Glutamatergic neuron (in vitro differentiated cells): ENCODE data around the gene MRPL37. TPM values are rescaled to one million over a fixed set of nuclear protein-coding genes. Genes with fewer than 3 reads are reported as not detected.

Source experiments
- DNase-seq: peaks from one replicate; pipeline ENCODE4 v3.0.0; 2022
- H3K27ac Mint-ChIP-seq: one replicate; pipeline ENCODE4 v1.8.0; 2020; ENCODE audit warnings: mild to moderate bottlenecking, mixed read lengths, inconsistent platforms; ENCODE audit not compliant: unreplicated experiment
- H3K27me3 Mint-ChIP-seq: one replicate; pipeline ENCODE4 v1.8.0; 2020; ENCODE audit warnings: mild to moderate bottlenecking, moderate library complexity, mixed read lengths, inconsistent platforms; ENCODE audit not compliant: unreplicated experiment
- H3K36me3 Mint-ChIP-seq: one replicate; pipeline ENCODE4 v1.8.0; 2020; ENCODE audit warnings: mild to moderate bottlenecking, mixed read lengths, inconsistent platforms; ENCODE audit not compliant: unreplicated experiment
- H3K4me1 Mint-ChIP-seq: one replicate; pipeline ENCODE4 v1.8.0; 2020; ENCODE audit warnings: mild to moderate bottlenecking, low read depth, mixed read lengths, inconsistent platforms; ENCODE audit not compliant: unreplicated experiment
- H3K4me3 Mint-ChIP-seq: one replicate; pipeline ENCODE4 v1.8.0; 2020; ENCODE audit warnings: mild to moderate bottlenecking, mixed read lengths, inconsistent platforms; ENCODE audit not compliant: unreplicated experiment
- H3K9me3 Mint-ChIP-seq: one replicate; pipeline ENCODE4 v1.8.0; 2020; ENCODE audit warnings: mild to moderate bottlenecking, moderate library complexity, mixed read lengths, inconsistent platforms; ENCODE audit not compliant: unreplicated experiment
- total RNA-seq: library from RNA; stranded (reverse); fragmentation: NEBNext Ultra II Directional; extraction: Animal tissue kit (Norgen Biotek cat#: 25700); gene quantifications from one replicate; pipeline ENCODE4 v1.2.1, GENCODE V29; 2021; ENCODE audit not compliant: unreplicated experiment
- TF ChIP-seq, protein P1 (sequence below): fragments of 200-600 bp; sonication (generic); IDR thresholded peaks from one replicate; pipeline ENCODE4 v1.5.0; 2021; ENCODE audit not compliant: partially characterized antibody, unreplicated experiment

The MRPL37 gene
- total RNA-seq, 1 donor from 2014 or later, result 50.9 TPM

DNA sequence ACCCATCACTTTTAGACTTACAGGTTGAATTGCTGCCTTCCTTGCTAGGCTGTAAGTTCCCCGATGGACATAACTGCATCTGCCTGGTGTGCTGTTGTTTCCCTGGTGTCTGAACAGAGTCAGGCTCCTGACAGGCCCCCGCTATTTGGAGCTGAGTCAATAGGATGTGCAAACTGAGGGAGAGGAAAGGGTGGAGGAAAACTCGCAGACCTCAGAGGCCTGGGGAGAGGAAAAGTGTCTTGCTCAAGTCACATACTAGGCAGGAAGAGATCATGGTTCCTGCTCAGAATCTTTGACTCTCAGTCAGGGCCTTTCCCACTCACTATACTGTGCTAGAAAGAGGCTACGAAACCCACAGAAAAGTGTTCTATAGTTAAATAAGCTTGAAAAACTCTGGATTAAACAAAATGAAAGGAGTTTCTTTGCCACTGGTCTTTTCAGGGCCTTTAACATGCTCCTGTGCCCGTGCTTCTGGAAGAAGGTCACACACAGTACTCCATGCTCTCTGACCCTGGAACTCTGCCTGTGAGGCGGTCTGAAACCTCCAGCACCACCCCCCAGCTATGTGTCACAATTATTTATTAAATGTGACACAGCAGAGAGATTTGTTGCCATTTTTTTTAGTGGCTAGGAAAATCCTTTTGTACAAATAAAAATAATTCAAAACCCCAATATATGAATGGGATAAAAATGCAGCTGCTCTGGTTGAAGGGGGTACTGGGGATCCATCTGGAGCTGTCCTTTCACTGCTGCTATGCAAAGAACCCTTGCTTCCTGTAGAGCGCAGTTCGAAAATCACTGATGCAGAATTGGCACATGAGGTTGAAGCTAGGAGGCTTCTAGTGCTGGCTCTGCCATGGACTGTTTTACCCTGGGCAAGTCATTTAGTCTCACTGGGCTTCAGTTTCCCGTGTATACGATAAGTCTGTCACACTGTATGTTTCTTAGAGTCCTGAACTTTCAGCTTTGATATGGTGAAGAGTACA lies 27.1 kb upstream of the MRPL37 start:
- no peak for DNase-seq
- TF ChIP-seq, protein P1, sequence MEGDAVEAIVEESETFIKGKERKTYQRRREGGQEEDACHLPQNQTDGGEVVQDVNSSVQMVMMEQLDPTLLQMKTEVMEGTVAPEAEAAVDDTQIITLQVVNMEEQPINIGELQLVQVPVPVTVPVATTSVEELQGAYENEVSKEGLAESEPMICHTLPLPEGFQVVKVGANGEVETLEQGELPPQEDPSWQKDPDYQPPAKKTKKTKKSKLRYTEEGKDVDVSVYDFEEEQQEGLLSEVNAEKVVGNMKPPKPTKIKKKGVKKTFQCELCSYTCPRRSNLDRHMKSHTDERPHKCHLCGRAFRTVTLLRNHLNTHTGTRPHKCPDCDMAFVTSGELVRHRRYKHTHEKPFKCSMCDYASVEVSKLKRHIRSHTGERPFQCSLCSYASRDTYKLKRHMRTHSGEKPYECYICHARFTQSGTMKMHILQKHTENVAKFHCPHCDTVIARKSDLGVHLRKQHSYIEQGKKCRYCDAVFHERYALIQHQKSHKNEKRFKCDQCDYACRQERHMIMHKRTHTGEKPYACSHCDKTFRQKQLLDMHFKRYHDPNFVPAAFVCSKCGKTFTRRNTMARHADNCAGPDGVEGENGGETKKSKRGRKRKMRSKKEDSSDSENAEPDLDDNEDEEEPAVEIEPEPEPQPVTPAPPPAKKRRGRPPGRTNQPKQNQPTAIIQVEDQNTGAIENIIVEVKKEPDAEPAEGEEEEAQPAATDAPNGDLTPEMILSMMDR, result no peak
- peaks cover 2% of the 10 kb centered on the region for H3K9me3 Mint-ChIP-seq
- no peak overlapping the region for H3K27ac Mint-ChIP-seq
- H3K4me3 Mint-ChIP-seq, result no peak overlapping the region
- no peaks in the 10 kb centered on the region for H3K27me3 Mint-ChIP-seq
- no peaks in the 10 kb centered on the region for H3K36me3 Mint-ChIP-seq
- peaks cover 1% of the 10 kb centered on the region for H3K4me1 Mint-ChIP-seq

DNA sequence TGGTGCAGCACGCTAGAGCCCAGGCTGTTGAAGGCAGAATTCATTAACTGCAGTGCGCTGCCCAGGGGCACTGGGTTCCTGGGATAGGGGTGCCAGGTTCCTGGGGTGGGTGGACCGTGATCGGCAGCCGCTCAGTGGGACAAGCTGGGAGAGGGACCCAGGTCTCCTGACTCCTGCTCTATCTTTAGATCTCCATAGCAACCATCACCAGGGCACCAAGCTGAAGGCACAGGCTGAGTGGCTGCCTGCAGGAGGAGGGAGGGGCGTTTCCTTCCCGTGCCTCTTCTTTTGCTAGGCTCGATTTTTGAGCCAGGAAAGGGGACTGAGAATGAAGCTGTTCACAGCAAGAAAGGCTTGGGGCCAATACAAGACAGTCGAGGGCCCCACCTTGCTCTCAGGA lies 26.3 kb upstream of the MRPL37 start:
- Mint-ChIP-seq H3K4me3 (no peak overlapping the region), H3K9me3 (peaks cover 4% of the 10 kb centered on the region), H3K36me3 (no peaks in the 10 kb centered on the region), H3K4me1 (peaks cover 1% of the 10 kb centered on the region), H3K27me3 (no peaks in the 10 kb centered on the region), H3K27ac (no peak overlapping the region)
- DNase-seq, result no peak
- TF ChIP-seq, protein P1, result no peak

- no peaks in the 10 kb centered on the region for H3K27me3 Mint-ChIP-seq
- H3K4me3 Mint-ChIP-seq, result no peak overlapping the region
- TF ChIP-seq, protein P1, result no peak
- DNase-seq, result no peak
- H3K9me3 Mint-ChIP-seq, result peaks cover 4% of the 10 kb centered on the region
- no peaks in the 10 kb centered on the region for H3K36me3 Mint-ChIP-seq
- no peak overlapping the region for H3K27ac Mint-ChIP-seq
- H3K4me1 Mint-ChIP-seq, result peaks cover 1% of the 10 kb centered on the region
These were observed 25.9 kb upstream of the MRPL37 start for GRCh38 chr1:54174106-54174505.

DNA sequence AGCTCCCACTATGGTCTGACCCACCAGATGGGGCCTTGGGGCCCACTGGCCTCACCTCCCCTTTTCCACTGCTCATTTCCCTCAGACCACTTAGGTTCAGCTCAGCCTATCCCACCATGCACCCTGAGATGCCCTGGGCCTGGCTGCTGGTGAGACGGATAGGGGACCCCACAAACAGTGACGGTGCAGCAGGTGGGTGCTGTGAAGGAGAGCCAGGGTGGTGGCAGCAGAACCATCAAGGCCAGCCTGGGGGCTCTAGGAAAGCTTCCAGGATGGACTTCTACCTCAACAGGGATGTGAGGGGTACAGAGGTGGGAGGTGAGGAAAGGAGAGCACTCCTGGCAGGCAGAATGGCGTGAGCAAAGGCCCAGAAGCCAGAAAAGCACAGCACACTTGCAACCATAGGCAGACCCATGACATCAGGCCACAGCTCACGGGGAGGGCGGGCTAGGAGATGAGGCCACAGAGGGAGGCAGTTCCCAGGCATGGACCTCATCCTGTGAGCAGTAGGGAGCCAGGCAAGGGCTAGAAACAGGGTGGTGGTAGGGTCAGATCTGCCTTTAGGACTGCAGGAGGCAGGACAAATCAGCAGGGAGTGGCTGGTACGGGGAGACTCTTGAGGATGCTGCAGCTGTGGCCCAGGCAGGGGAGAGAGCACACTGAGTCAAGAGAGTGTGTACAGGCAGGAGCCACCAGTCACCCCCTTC lies 23.2 kb upstream of the MRPL37 start:
- Mint-ChIP-seq H3K4me3 (no peak overlapping the region), H3K27ac (no peak overlapping the region), H3K9me3 (peaks cover 7% of the 10 kb centered on the region), H3K27me3 (no peaks in the 10 kb centered on the region), H3K4me1 (peaks cover 10% of the 10 kb centered on the region), H3K36me3 (no peaks in the 10 kb centered on the region)
- no peak for DNase-seq
- TF ChIP-seq, protein P1, result no peak
